Fibroblast of skin of right biceps (primary cell): ENCODE measurements around the gene WDR89.
"Not testable (repeated sequence)": the region's sequence is repeated elsewhere in the genome, so short reads cannot be mapped to it uniquely, and the experiment has no call there.

Experiments
- DNase-seq: peaks from one replicate; pipeline ENCODE4 v3.0.0-alpha.2; 2013

WDR89 gene

GRCh38 chr14:63641473-63642228 is at the start of gene WDR89:
WDR89 (minus strand) TSS chr14:63641871; CDS start chr14:63599942, 41,929 bp downstream.
- DNase-seq: peak; percentile 100

- DNase-seq: no peak
These were observed 47.5 kb upstream of the WDR89 start for GRCh38 chr14:63689132-63689531.

GRCh38 chr14:63686926-63687325 is 45.3 kb upstream of the WDR89 start:
- DNase-seq: peak; percentile 5

GRCh38 chr14:63685401-63685800 is 43.7 kb upstream of the WDR89 start:
- no peak for DNase-seq

GRCh38 chr14:63682727-63683593 is 41.3 kb upstream of the WDR89 start:
- no peak for DNase-seq

- DNase-seq: no peak
These were observed 36.9 kb upstream of the WDR89 start for GRCh38 chr14:63678536-63678935.

GRCh38 chr14:63677891-63678379 is 36.3 kb upstream of the WDR89 start:
- DNase-seq: peak; percentile 48

GRCh38 chr14:63676615-63677014 is 34.9 kb upstream of the WDR89 start:
- no peak for DNase-seq

GRCh38 chr14:63673886-63674497 is 32.3 kb upstream of the WDR89 start:
- DNase-seq: no peak

- DNase-seq: no peak
These were observed 31.6 kb upstream of the WDR89 start for GRCh38 chr14:63673255-63673654.

GRCh38 chr14:63672417-63673180 is 30.9 kb upstream of the WDR89 start:
- peak; percentile 65 for DNase-seq

- DNase-seq: no peak
These were observed 30.3 kb upstream of the WDR89 start for GRCh38 chr14:63671987-63672386.

GRCh38 chr14:63670692-63671091 is 29.0 kb upstream of the WDR89 start:
- no peak for DNase-seq

- DNase-seq: no peak
These were observed 24.7 kb upstream of the WDR89 start for GRCh38 chr14:63666335-63666734.

- DNase-seq: no peak
These were observed 22.0 kb upstream of the WDR89 start for GRCh38 chr14:63663428-63664341.

- no peak for DNase-seq
These were observed 21.1 kb upstream of the WDR89 start for GRCh38 chr14:63662776-63663175.

- not testable (repeated sequence) for DNase-seq
These were observed 20.2 kb upstream of the WDR89 start for GRCh38 chr14:63661881-63662280.

GRCh38 chr14:63659726-63660125 is 18.1 kb upstream of the WDR89 start:
- DNase-seq: no peak

- no peak for DNase-seq
These were observed 14.5 kb upstream of the WDR89 start for GRCh38 chr14:63656194-63656593.

- no peak for DNase-seq
These were observed 13.3 kb upstream of the WDR89 start for GRCh38 chr14:63654936-63655335.

GRCh38 chr14:63654346-63654745 is 12.7 kb upstream of the WDR89 start:
- DNase-seq: peak; percentile 64
